Measurements from ENCODE around the gene TTC9B.

Gene TTC9B

DNA sequence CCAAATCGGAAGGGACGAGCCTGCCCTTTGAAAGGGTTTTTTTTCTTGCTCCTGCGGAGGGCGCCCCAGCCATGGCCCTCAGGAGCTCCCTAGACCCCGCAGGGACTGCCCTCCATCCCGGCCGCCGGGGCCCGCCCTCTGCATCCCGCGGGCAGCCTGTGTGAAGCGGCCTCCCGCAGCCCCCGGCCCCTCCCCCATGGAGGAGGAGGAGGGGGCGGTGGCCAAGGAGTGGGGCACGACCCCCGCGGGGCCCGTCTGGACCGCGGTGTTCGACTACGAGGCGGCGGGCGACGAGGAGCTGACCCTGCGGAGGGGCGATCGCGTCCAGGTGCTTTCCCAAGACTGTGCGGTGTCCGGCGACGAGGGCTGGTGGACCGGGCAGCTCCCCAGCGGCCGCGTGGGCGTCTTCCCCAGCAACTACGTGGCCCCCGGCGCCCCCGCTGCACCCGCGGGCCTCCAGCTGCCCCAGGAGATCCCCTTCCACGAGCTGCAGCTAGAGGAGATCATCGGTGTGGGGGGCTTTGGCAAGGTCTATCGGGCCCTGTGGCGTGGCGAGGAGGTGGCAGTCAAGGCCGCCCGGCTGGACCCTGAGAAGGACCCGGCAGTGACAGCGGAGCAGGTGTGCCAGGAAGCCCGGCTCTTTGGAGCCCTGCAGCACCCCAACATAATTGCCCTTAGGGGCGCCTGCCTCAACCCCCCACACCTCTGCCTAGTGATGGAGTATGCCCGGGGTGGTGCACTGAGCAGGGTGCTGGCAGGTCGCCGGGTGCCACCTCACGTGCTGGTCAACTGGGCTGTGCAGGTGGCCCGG, 26.1 kb downstream of the TTC9B start:
- no peak for DNase-seq (ENCODE audit: low read depth)
- TF ChIP-seq, protein P1, sequence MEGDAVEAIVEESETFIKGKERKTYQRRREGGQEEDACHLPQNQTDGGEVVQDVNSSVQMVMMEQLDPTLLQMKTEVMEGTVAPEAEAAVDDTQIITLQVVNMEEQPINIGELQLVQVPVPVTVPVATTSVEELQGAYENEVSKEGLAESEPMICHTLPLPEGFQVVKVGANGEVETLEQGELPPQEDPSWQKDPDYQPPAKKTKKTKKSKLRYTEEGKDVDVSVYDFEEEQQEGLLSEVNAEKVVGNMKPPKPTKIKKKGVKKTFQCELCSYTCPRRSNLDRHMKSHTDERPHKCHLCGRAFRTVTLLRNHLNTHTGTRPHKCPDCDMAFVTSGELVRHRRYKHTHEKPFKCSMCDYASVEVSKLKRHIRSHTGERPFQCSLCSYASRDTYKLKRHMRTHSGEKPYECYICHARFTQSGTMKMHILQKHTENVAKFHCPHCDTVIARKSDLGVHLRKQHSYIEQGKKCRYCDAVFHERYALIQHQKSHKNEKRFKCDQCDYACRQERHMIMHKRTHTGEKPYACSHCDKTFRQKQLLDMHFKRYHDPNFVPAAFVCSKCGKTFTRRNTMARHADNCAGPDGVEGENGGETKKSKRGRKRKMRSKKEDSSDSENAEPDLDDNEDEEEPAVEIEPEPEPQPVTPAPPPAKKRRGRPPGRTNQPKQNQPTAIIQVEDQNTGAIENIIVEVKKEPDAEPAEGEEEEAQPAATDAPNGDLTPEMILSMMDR (IDR thresholded peaks at IDR 0.05; ENCODE audit: control insufficient read depth, extremely low read depth, insufficient read depth): peak; percentile 16; the same call in 1 of the 2 replicates
- H3K4me3 ChIP-seq (ENCODE audit: low read depth, low read length): peak overlapping the region; percentile 89

DNA sequence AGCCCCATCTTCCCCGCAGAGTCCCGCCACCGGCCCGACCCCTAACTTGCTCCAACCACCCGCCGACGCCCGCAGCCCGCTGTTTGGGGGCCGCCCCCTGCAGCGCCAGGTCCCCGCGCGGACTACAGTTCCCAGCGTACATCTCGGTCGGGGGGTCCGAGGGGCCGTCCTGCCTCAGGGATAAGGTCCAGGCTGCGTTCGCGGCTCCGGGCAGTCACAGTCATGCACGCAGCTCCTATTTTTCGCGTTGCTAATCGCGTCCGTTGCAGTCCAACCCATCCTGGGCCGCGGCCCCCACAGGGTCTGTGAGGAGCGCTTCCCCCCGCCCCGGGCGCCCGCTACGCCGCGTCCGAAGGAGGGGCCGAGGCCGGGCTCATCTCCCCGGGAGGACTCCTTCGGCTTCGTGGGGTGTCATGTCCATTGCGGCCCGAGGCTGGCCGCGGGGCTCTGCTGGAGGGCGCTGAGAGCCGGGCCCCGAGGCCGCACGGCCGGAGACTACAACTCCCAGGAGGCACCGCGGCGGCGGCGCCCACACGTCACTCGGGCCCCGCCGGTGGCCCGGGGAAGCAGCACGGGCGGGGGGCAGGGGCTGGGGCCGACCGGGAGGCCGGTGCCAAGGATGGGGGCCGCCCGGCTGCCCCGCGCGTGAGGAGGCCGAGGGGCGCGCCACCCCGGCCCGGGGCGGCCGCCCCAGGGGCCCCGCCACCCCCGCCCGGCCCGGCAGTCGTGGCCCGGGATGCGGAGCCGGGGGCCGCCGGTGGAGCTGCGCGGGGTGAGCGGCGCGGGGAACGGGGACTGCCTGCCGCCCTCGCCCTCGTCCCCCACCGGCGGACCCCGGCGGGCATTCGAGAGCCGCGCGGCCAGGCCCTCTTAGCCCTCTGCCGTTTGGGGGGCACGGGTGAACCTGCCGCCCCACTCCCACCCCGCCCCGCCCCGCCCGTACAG, 27.0 kb downstream of the TTC9B start, which contains the start of gene MAP3K10:
TSS of gene MAP3K10 (plus strand) at position 536 of the 945 bp plus-strand sequence. CDS start 606 bp downstream, outside the sequence.
- no peak for DNase-seq (ENCODE audit: low read depth)
- TF ChIP-seq, protein P1 (IDR thresholded peaks at IDR 0.05; ENCODE audit: control insufficient read depth, extremely low read depth, insufficient read depth): no peak

DNA sequence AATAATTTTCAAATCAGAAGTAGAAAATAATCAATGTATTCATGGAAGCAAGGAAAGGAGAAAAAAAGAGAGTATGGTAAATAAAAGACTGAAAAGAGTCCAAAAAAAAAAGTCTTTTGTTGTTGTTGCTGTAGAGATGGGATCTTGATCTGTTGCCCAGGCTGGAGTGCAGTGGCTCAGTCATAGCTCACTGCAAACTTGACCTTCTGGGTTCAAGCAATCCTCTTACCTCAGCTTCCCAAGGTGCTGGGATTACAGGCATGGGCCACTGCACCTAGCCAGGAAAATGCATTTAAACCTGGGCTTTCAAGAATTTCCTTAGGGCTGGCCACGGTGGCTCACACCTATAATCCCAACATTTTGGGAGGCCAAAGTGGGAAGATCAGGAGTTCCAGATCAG, 33.9 kb downstream of the TTC9B start:
- TF ChIP-seq, protein P1 (IDR thresholded peaks at IDR 0.05; ENCODE audit: control insufficient read depth, extremely low read depth, insufficient read depth): no peak
- H3K4me3 ChIP-seq (ENCODE audit: low read depth, low read length): no peak overlapping the region
- DNase-seq (ENCODE audit: low read depth): no peak

More for the DNA sequence above, 27.0 kb downstream of the TTC9B start, which contains the start of gene MAP3K10:
- H3K4me3 ChIP-seq (ENCODE audit: low read depth, low read length): peak within 1 kb of the TSS; percentile 89

DNA sequence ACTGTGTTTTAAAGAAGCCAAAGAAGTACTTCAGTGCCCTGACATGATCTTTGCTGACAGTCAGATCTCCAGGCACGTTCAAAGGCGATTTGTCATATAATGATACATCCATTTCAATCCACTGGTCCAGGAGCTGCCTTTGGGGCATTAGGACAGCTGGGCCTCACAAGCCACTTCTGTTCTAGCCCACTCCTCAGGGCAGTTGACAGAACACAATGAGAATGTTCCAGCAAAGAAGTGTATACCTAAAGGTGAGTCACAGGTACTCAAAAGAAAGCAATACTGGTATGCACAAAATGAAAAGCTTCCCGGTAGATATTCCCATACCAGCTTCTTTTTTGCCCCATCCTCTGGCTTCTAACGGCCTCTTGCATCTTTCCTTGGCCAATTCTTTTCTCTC, 39.4 kb downstream of the TTC9B start:
- no peak overlapping the region for H3K4me3 ChIP-seq (ENCODE audit: low read depth, low read length)
- TF ChIP-seq, protein P1 (IDR thresholded peaks at IDR 0.05; ENCODE audit: control insufficient read depth, extremely low read depth, insufficient read depth): no peak
- DNase-seq (ENCODE audit: low read depth): no peak

DNA sequence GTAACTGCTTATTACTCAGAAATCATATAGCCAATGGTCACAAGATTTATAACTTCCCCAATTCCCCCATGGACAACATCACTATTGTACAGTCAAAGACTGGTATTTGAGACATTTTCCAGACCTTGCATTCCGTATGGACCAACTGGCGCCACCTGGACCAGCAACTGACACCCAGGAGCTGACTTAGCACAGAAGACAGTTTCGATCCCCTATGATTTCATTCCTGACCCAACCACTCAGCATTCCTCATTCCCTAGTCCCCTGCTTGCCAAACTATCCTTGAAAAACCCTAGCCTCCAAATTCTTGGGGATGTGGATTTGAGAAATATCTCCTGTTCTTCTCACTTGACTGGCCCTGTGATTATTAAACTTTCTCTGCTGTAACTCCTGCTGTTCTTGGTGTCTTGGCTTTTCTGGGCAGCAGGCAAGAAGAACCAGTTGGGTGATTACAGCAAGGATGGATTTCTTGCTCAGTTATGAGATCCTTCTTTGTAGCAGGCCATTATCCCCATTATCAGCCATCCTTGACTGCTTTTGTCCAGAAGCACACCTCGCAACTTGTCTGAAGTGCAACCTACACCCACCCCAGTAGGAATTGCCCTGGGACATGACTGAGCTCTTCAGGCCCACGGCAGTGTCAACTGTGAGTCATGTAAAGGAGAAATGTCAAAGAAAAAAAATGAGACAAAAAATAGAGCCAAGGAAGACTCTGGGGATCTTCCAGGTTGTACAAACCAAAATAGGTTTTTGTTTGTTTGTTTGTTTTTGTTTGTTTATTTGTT, 40.7 kb downstream of the TTC9B start:
- DNase-seq (ENCODE audit: low read depth): no peak
- H3K4me3 ChIP-seq (ENCODE audit: low read depth, low read length): no peak overlapping the region
- TF ChIP-seq, protein P1 (IDR thresholded peaks at IDR 0.05; ENCODE audit: control insufficient read depth, extremely low read depth, insufficient read depth): no peak

DNA sequence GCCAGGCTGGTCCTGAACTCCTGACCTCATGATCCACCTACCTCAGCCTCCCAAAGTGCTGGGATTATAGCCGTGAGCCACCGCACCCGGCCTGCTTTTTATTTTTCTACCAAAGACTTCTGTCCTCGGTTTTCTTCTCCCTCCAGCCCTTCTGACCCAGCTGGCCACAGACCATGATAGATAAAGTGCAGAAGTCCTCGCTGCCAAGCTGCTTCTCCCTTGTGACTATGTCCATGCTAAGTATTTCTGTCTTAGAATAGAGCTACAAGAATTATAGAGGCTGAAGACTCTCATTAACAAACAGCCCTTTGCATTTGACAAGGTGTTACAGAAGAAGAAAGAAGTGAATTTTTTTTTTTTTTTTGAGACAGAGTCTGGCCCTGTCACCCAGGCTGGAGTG, 42.4 kb downstream of the TTC9B start:
- no peak for DNase-seq (ENCODE audit: low read depth)
- no peak overlapping the region for H3K4me3 ChIP-seq (ENCODE audit: low read depth, low read length)
- TF ChIP-seq, protein P1 (IDR thresholded peaks at IDR 0.05; ENCODE audit: control insufficient read depth, extremely low read depth, insufficient read depth): no peak
